Measurements from ENCODE around the gene CDK15.
"Not testable (repeated sequence)": the region's sequence is repeated elsewhere in the genome, so short reads cannot be mapped to it uniquely, and the experiment has no call there.

CDK15 gene

GRCh38 chr2:201833781-201834180 is 27.4 kb downstream of the CDK15 start:
- DNase-seq = no peak

DNA sequence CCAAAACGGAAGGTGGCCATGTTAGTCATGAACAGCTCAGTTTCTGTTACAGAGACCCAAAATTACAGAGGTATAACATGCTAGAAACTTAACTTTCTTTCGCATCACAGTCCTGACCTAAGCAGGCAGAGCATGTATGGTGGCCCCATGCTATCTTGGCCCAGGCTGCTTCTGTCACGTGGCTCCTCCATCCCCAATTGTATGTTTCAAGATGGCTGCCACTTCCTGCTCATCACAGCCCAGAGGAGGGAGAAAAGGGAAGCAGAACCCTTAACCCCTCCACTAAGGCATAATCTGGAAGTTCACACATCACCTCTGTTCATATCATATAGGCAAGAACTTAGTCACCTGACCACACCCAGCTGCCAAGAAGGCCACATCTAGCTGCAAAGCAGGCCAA is 28.7 kb downstream of the CDK15 start:
- no peak for DNase-seq

DNA sequence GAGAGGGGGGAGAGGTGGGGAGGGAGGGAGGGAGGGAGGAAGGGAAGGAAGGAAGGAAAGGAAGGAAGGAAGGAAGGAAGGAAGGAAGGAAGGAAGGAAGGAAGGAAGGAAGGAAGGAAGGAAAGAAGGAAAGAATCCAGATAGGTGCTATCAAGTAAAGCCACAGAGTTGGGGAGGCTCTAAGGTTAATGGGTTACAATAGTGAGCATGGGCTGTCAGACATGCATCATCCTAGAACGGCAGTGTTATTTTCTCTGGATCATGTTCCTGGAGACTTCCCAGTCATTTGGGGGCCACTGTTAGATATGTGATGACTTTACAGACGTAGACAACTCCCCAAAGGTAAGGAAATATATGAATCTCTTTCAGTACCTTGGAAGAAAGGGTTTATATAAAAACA is 31.1 kb downstream of the CDK15 start:
- no peak for DNase-seq

DNA sequence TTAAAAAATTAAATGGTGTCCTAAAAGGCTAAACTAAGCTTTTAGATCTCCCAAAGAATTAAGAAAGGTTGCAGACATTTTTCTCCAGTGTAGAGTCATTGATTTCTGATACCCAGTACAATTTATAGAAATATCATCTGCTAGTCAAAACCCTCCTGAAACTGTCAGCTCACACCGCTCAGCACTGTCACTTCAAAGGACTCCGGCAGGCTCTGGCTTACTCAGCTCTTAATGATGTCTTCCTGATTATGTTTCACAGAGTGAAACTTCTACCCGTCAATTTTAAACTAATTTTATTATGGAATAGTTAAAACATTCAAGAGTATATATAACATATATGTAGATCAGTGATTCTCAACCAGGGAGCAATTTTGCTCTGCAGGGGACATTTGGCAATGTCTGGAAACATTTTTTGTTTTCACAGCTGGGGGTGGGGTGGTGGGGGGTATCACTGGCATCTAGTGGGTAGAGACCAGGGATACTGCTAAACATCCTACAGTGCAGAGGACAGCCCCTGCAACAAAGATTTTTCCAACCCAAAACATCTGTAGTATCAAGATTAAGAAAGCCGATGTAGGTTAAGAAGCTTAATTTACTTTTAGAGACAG is 31.6 kb downstream of the CDK15 start:
- no peak for DNase-seq

DNA sequence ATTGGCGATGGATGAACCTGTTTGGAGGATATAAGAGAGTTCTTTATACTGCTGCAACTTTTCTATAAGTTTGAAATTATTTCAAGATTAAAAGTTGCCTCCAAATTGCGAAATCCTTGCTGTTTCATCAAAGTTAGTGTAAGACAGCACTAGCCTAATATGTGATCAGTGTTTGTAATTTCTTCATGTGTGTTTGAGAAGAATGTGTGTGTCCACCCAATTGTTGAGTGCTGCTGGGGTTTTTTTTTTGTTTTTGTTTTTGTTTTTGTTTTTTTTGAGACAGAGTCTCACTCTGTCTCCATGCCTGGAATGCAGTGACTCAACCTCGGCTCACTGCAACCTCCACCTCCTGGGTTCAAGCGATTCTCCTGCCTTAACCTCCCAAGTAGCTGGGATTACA is 33.4 kb downstream of the CDK15 start:
- DNase-seq = no peak

DNA sequence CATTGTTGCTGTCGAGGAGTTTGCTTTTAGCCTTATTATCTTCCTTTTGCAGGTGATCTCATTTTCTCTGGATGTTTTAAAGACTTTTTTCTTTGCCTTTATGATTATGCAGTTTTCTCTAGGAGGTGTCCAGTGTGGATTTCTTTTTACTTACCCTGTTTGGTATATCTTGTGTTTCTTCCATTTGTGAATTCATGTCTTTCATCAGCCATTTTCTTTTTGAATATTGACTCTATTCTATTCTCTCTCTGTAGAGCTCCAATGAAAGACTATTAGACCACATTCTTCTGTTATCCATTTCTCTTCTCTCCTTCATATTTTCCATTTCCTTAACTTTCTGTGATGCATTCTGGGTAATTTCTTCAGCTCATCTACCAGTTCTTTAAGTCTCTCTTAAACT is 34.4 kb downstream of the CDK15 start:
- no peak for DNase-seq

DNA sequence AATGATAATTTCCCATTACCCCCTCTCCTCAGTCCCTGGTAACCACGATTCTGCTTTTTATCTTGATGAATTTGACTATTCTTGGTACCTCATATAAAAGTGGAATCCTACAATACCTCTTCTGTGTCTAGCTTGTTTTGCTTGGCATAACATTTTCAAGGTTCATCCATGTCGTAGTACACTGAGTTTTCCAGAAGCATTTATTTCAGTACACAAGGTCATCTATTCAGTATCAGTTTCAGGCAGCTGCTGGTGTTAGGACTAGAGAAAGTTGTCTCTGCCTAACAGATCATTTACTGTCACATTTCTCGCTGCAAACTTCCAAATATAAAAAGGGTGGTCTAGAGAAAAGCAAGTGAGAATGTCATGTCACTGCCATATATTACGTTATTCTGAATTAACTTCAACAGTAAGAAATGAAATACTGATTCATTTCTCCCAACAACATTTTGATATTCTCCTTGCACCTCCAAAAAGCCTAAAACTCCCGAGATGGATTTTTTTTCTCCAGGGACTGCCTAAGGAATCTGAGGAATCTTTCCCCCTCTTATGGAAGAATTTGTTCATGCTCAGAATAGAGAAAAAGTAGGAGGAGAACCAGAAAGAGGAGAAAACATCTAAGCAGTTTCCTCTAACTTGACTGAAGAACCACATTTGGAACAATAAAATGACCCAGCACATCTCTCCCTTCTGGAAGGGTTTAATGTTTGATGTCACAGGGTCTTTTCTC is 36.0 kb downstream of the CDK15 start:
- no peak for DNase-seq

GRCh38 chr2:201844922-201845321 is 38.6 kb downstream of the CDK15 start:
- DNase-seq = not testable (repeated sequence)

DNA sequence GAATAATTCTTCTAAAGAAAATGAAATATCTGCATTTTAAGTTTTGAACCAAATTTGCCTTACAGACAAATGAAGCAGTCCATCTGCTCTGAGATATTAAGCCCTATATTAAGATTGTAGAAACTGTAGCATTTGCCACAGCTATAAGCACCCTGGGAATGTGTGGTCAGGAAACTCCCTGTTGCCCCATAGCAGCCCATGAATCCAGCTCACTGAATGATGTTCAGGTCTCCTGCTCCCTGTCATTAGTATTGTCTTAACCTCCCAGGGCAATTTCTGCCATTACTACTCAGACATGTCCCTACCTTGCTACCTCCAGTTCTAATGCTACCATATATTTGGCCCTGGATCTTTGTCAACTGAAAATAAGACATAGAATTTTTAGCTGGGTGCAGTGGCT is 41.1 kb downstream of the CDK15 start:
- DNase-seq = no peak

- DNase-seq = no peak
Observed at GRCh38 chr2:201852462-201852861, 46.1 kb downstream of the CDK15 start.

GRCh38 chr2:201852878-201853415 is 46.6 kb downstream of the CDK15 start:
- no peak for DNase-seq

GRCh38 chr2:201854221-201854801 is 48.0 kb downstream of the CDK15 start:
- DNase-seq = no peak

DNA sequence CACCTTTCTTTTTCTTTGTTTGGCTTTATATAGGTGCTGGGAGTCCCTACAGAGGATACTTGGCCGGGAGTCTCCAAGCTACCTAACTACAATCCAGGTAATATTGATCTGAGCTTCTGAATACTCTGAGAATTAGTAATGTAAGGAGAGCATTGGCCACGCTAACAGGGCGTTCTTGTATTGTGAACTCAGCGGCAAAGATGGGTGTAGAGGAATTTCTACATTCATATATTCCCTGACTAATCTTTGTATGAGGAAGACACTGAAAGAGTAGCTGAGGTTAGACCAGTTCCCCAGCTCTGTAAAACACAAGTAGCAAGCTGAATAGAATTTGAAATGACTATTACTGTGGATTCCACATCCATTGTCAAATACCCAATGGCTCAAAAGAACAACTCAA is 48.5 kb downstream of the CDK15 start:
- no peak for DNase-seq

DNA sequence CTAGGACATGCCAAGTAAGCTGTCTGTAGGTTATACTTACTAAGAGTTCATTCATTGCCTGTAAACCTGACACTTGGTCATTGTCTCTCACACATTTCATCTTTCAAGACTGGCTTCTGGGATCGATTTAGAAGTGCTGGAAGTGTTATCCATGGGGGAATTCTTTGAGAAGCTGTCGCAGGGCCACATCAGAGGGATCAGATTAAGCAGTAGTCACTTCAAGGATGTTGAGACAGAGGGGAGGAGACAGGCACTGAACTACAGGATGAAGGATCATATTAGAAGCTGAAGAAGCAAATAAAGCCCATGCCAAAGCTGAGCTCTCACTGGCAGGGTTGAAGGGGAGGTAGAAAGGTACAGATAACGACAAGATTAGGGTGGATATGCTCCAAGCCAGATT is 49.0 kb downstream of the CDK15 start:
- no peak for DNase-seq

DNA sequence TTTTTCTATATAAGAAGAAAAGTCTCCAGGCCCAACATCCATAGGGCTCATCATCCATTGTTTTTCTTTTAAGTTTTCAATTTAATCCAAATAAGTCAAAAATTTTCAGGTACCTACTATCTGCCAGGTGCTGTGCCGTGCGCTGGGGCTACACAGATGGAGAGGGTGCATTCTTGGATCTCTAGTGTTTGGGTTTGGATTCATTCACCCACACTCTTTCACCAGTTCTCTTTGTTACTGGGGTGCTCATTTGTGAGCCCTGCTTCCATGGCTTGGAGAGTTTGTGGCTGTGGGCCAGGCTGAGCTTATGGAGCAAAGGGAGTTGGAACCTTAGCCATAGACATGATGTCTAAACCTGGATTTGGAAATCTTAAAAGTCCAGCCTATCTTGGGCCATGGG is 51.0 kb downstream of the CDK15 start:
- no peak for DNase-seq

- DNase-seq = peak; percentile 7
Observed at GRCh38 chr2:201858281-201859184, 52.2 kb downstream of the CDK15 start.

GRCh38 chr2:201859949-201860348 is 53.6 kb downstream of the CDK15 start:
- no peak for DNase-seq

DNA sequence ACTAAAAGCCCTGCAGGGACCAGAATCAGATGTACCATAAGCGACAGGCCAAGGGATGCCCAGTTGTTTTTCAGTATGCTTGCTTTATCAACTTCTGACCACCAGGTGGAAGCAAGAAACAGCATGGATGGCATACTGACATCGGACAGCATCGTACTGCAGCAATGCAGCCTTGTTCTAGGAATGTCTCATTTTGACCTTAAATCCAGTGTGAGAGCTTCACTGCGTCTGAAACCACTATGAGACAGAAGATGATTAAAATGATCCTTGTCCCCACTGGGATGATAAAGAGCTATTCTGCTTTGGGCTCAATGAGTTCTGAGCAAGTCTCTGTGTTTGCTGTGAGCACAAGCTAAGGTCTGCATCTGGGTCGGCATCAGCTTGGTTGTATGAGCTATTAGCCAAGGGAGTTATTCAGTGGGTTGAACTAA is 54.3 kb downstream of the CDK15 start:
- DNase-seq = peak; percentile 16

DNA sequence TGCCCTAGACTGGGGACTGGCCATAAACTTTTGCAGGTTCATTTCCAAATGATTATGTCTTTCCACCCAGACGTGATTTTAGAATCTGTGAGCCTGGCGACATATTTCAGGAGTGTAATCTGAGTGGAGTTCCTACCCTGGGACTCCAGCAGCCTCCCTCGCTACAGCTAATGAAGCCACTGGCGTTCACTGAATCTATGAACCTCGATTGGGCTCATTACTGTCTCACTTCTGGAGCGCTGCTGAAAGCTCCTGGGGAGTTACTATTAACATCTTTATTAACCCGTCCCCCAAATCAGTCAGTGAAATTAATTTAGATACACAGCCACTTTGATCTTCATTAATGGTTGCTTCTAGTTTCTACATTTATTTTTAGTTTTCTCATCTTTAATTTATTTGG is 56.5 kb downstream of the CDK15 start:
- DNase-seq = no peak

GRCh38 chr2:201866643-201867473 is 60.5 kb downstream of the CDK15 start:
- DNase-seq = no peak

DNA sequence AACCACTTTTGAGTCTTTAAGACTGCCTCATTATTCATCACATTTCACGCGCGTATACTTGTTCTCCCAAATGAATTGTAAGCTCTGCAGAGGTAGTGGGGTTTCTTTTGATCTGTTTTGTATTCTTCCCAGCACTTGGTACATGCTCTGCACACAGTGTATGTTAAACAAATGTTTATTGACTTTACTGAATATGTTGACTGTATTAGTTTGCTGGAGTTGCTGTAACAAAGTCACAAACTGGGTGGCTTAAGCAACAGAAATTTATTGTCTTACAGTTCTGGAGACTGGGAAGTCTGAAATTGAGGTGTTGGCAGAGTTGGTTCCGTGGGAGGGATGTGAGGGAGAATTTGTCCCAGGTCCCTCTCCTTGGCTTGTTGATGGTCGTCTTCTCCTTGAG is 65.1 kb downstream of the CDK15 start:
- no peak for DNase-seq

DNA sequence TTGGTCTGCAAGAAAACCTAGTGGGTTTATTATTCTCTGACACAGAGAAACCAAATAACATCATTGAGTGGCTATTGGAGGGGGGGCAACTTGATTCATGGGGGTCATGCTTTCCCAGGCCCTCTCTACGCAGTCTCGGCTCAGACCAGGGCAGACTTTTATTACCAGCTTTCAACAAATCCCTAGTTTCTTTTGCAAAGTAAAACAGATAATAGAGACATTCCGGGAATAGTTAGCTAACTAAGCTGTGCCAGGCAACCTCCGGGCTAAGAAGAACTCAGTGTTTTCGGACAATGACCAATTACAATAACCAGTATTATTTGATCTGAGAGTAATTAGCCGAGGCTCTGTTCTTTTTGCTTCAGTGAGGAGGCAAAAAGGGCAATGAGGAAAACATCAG is 66.3 kb downstream of the CDK15 start:
- DNase-seq = no peak
